ENCODE data around the gene AIFM1.

GRCh38 chrX:130184168-130184567 lies 18.5 kb upstream of the AIFM1 start:
- no peak for TF ChIP-seq CTCF (IDR thresholded peaks at IDR 0.05; ENCODE audit: low read depth, low read length)
- TF ChIP-seq MYC (IDR thresholded peaks at IDR 0.05; ENCODE audit: low read depth, low read length): no peak
- no peak for TF ChIP-seq POLR2A (IDR thresholded peaks at IDR 0.05; ENCODE audit: extremely low read depth, insufficient read length)
